Fibroblast of mammary gland (primary cell): ENCODE data around the gene ANK3.

Source experiments
- DNase-seq: peaks from one replicate; pipeline ENCODE4 v3.0.0-alpha.2; 2010; ENCODE audit warnings: low read depth
- H3K4me3 ChIP-seq: 2 replicates; pipeline ENCODE4 v1.5.1; 2011; ENCODE audit warnings: low read depth, mild to moderate bottlenecking, low read length, moderate library complexity; ENCODE audit not compliant: control insufficient read depth
- TF ChIP-seq, protein P1 (sequence below): conservative IDR thresholded peaks from 2 replicates; pipeline ENCODE4 v1.5.1; 2011; ENCODE audit warnings: low read depth, low read length, inconsistent platforms; ENCODE audit not compliant: control insufficient read depth, insufficient read depth

The ANK3 gene

DNA sequence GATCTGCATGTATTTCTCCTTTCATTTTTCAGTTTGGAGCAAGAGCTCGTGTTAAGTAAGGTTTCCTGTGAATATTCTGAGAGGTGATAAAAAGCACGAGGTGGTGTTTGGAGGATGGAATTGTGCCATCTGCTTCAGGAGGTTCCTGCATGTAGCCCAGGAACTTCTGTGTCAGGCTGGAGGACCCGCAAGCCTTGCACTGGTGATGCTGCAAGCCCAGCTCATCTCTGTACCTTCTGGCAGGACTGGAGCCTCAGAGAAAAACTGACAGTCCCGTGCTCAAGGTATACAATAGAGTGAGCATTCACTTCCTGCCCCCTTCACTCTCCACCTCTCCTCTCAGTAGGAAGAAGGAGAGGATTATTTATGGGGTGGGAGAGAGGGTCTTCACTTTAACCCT, 242.7 kb downstream of the ANK3 start:
- no peak for DNase-seq
- TF ChIP-seq, protein P1, sequence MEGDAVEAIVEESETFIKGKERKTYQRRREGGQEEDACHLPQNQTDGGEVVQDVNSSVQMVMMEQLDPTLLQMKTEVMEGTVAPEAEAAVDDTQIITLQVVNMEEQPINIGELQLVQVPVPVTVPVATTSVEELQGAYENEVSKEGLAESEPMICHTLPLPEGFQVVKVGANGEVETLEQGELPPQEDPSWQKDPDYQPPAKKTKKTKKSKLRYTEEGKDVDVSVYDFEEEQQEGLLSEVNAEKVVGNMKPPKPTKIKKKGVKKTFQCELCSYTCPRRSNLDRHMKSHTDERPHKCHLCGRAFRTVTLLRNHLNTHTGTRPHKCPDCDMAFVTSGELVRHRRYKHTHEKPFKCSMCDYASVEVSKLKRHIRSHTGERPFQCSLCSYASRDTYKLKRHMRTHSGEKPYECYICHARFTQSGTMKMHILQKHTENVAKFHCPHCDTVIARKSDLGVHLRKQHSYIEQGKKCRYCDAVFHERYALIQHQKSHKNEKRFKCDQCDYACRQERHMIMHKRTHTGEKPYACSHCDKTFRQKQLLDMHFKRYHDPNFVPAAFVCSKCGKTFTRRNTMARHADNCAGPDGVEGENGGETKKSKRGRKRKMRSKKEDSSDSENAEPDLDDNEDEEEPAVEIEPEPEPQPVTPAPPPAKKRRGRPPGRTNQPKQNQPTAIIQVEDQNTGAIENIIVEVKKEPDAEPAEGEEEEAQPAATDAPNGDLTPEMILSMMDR: no peak
- no peak overlapping the region for H3K4me3 ChIP-seq

DNA sequence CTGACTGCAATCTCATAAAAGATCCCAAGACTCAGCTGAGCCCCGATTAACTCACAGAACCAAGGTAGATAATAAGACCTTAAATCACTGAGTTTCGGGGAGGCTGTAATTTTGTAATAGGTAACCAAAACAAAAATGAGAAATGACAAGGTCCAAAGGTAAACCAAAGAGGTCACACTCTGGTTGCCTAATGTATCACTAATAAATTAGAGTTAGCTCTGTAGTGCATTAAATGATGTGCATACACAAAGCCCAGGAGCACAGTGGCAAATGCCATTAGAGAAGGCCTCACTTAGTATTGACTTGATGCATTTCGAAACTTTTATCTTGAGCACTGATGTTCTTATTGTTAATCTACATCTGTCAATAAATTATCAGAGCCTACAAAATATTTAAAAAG, 245.6 kb downstream of the ANK3 start:
- DNase-seq: no peak
- TF ChIP-seq, protein P1: no peak
- no peak overlapping the region for H3K4me3 ChIP-seq

DNA sequence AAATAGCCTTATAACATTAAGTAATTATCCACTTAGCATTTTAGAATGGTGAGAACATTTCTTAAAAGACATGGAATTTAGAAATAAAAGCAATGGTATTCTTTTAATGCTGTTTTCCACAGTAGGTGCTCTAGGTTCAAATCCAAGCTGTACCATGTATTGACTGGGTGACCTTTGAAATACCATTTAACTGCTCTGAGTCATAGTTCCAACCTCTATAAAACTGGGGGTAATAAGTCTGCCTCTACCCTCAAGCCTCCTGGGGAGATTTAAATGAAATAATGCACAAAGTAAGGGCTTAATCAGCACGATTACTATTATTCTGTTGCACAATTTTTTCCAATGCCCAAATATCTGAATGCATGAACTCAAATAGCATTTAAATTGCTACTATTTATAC, 246.9 kb downstream of the ANK3 start:
- no peak overlapping the region for H3K4me3 ChIP-seq
- TF ChIP-seq, protein P1: no peak
- DNase-seq: no peak

DNA sequence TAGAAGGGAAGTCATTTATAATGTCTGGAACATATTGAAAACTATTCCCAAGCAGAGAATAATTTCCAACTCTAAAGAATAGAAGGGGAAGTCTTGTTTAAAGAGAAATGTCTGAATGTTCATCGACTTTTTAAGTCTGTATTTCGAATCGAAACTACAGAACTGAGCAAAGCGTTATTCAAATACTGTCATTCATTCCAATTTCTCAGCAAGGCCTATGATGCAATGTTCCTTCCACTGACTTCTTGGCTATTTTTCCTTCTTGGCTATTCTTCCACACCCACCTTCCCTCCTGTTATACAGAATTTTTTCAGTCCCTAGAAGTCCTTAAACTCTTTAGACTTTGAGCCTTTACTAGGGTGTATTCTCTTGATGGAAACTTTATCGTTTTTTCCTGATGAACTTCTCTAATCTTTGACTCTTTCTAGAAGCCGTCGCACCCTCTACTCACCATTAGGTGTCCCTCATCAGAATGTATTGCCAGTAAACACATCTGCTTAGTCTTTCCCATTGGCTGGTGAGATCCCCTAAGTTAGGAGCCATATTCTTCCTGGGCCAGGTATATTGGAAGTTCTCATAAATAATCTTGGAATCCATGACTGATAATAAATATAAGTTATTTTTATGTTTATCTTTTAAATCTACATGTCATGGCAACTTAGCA, 247.6 kb downstream of the ANK3 start:
- TF ChIP-seq, protein P1: no peak
- no peak for DNase-seq
- H3K4me3 ChIP-seq: no peak overlapping the region

DNA sequence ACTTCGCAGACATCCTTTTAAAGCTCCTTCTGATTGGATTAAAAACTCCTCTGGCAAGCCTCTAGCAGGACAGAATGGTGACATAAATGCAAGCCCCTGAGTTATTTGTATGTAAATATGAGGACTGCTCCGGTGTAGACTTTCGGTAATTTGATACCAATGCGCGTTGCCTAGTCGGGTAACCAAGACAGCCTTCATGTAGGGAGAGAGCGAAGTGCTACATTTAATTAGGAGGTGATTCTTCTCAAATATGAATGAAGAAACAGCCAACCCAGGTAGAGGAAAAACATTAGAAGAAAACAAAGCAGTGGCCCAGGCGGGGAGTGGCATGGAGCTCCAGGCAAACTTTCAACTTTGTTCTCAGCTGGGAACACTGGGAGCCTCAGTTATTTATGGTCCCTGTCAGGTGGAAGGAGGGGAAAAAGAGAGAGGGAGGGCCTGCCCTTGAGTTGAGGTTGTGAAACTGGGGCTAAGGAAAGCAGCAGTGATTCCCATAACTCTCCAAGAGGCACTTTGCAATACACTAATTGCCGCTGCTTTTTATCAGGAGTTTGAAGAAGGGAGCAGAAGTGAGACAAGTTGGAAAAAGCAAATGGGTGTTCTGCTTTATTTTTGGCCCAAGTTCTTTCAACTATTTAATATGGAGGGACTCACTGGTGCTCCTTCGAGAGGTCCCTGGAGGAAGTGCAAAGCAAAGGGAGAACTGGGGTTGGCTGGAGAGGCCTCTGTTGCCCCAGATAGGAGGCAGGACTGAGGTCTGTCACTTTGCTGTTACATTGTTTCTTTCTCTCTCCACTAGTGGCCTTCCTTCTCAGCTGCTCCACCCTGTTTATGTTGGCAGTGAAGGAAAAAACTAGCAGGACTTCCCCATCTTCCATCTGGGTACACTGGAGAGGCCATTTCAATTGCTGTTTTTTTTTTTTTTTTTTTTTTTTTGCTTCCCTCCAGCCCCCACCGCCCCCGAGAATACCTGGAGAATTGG, 248.7 kb downstream of the ANK3 start:
- no peak overlapping the region for H3K4me3 ChIP-seq
- peak; percentile 18 for DNase-seq
- TF ChIP-seq, protein P1: no peak

DNA sequence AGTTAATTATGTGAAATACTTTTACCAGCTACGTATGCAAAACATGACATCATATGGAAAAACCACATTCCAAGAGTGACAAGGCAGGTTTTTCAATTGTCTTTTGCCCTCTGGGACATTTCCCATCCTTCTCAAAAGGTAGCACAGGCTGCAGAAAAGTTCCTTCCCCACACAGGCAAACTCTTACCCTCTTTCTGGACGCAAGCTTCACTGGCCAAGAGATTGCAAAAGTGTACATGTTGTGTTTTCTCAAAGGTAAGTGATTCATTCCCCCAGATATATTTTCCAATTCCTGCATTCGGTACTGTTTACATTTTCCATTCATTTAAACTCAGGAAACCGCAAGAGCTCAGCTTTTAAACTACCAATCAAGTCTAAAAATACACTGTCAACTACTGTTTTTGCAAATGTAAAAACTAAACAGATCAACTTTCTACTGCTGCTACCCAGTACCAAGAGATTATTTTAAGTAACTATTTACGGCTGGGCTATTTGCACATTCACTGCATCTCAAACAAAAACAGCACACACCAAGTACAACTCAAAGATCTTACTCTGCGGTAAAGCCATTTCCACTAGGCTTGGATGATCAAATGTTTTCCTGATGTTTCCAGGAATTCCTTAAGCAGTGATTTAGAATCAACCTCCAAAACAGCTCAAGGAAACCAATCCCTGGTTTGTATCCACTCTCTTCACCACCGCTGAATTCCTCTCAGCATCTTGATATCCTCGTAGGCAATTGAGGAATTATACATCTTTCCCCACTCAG, 249.7 kb downstream of the ANK3 start:
- TF ChIP-seq, protein P1: no peak
- no peak overlapping the region for H3K4me3 ChIP-seq
- peak; percentile 64 for DNase-seq
